GM12878 (cell line): Measurements from ENCODE around the gene DLST. TPM values are rescaled to one million over a fixed set of nuclear protein-coding genes. Genes with fewer than 3 reads are reported as not detected.

Experiments used
- ATAC-seq: fragments of 200-7000 bp; cut with Tn5 transposase; 3 replicates; pipeline ENCODE4 v1.9.1; 2020; ENCODE audit warnings: mild to moderate bottlenecking, moderate library complexity
- BruUV-seq: library from RNA; stranded (reverse); fragments of 400-500 nt; replicated peaks from 2 replicates; lab custom pipeline; 2021; lab: Mats Ljungman, UMichigan
- CTCF ChIA-PET: fragments of 300-600 bp; sonication (Branson Sonifier 250); formaldehyde crosslinking; extraction: SDS; loops from one replicate; lab custom pipeline; 2021; ENCODE audit warnings: inconsistent platforms; lab: Yijun Ruan, JAX
- POLR2A ChIA-PET: fragments of 350-600 bp; formaldehyde crosslinking; extraction: SDS; loops from one replicate; lab custom pipeline; 2021; ENCODE audit warnings: inconsistent platforms; lab: Charles Lee
- RAD21 ChIA-PET: fragments of 300-600 bp; sonication (Branson Sonifier 250); formaldehyde crosslinking; loops from one replicate; lab custom pipeline; 2023; ENCODE audit warnings: antibody characterized with exemption; ENCODE audit not compliant: unreplicated experiment; lab: Charles Lee
- SMC1A ChIA-PET: fragments of 300-600 bp; sonication (Branson Sonifier 250); formaldehyde crosslinking; loops from one replicate; lab custom pipeline; 2023; ENCODE audit not compliant: unreplicated experiment, uncharacterized antibody; lab: Charles Lee
- DNase-seq: peaks from one replicate; pipeline ENCODE4 v3.0.0-alpha.2; 2011; ENCODE audit warnings: low read depth, low spot score
- FAIRE-seq: peaks from 3 replicates; lab custom pipeline; 2011; peaks lifted over from hg19 to GRCh38; lab: Jason Lieb, UNC
- H2AFZ ChIP-seq: 2 replicates; pipeline ENCODE4 v1.6.0; 2011; ENCODE audit warnings: low read depth, low read length, control low read depth; ENCODE audit not compliant: control insufficient read depth
- H3K27ac ChIP-seq: 2 replicates; pipeline ENCODE4 v1.5.1; 2011; ENCODE audit warnings: control low read depth; ENCODE audit not compliant: control insufficient read depth, insufficient read depth
- H3K27me3 ChIP-seq, 2 experiments: replicated peaks in 1 of 2; 2 replicates each; pipeline versions ENCODE4 v1.6.0 to v1.6.1; 2011; ENCODE audit warnings: low read length in 1 of 2; ENCODE audit not compliant: control insufficient read depth in 2 of 2, insufficient read depth in 2 of 2
- H3K36me3 ChIP-seq, 2 experiments: 2 replicates each; pipeline ENCODE4 v1.5.1; 2011; ENCODE audit warnings: low read length in 1 of 2; ENCODE audit not compliant: control insufficient read depth in 2 of 2, insufficient read depth in 2 of 2
- H3K4me1 ChIP-seq: 2 replicates; pipeline ENCODE4 v1.6.1; 2011; ENCODE audit warnings: mild to moderate bottlenecking, low read length, moderate library complexity, mixed read lengths; ENCODE audit not compliant: control insufficient read depth, insufficient read depth
- H3K4me2 ChIP-seq: 2 replicates; pipeline ENCODE4 v1.6.0; 2011; ENCODE audit warnings: control low read depth; ENCODE audit not compliant: control insufficient read depth, insufficient read depth
- H3K4me3 ChIP-seq: fragments of 200-600 bp; sonication (generic); 2 replicates; pipeline ENCODE4 v1.5.1; 2016
- H3K79me2 ChIP-seq: 2 replicates; pipeline ENCODE4 v1.6.0; 2011; ENCODE audit warnings: low read length; ENCODE audit not compliant: control insufficient read depth, insufficient read depth
- H3K9ac ChIP-seq: 2 replicates; pipeline ENCODE4 v1.8.0; 2011; ENCODE audit warnings: low read length, control low read depth, mixed read lengths; ENCODE audit not compliant: control insufficient read depth, insufficient read depth
- H3K9me3 ChIP-seq: replicated peaks from 3 replicates; pipeline ENCODE4 v1.5.1; 2011; ENCODE audit warnings: mild to moderate bottlenecking, low read length; ENCODE audit not compliant: control insufficient read depth, insufficient read depth
- H4K20me1 ChIP-seq: 2 replicates; pipeline ENCODE4 v1.6.0; 2011; ENCODE audit not compliant: control insufficient read depth, insufficient read depth
- KAT2A ChIP-seq: conservative IDR thresholded peaks from 2 replicates; pipeline ENCODE4 v1.6.1; 2011; ENCODE audit warnings: low read depth, low read length; ENCODE audit not compliant: control insufficient read depth
- KLF5 ChIP-seq: fragments of 450-650 bp; IDR thresholded peaks from 2 replicates; pipeline ENCODE4 v1.6.1; 2014; ENCODE audit warnings: mild to moderate bottlenecking; ENCODE audit not compliant: partially characterized antibody
- NR2C2 ChIP-seq: IDR thresholded peaks from 2 replicates; pipeline ENCODE4 v1.6.1; 2011; ENCODE audit warnings: borderline replicate concordance, low read depth; ENCODE audit not compliant: control insufficient read depth, insufficient read length
- PML ChIP-seq: IDR thresholded peaks from 2 replicates; pipeline ENCODE4 v1.6.1; 2012; ENCODE audit warnings: low read length, inconsistent platforms
- RBBP5 ChIP-seq: fragments of 200-600 bp; sonication (generic); conservative IDR thresholded peaks from 2 replicates; pipeline ENCODE4 v1.6.1; 2016
- SMAD5 ChIP-seq: IDR thresholded peaks from 2 replicates; pipeline ENCODE4 v1.6.1; 2016; ENCODE audit warnings: antibody characterized with exemption, low read depth
- SP1 ChIP-seq: IDR thresholded peaks from one replicate; pipeline ENCODE4 v1.6.1; 2011; ENCODE audit warnings: low read depth, low read length
- YY1 ChIP-seq: IDR thresholded peaks from 2 replicates; pipeline ENCODE4 v1.6.1; 2011; ENCODE audit warnings: low read depth, mild to moderate bottlenecking, low read length
- WGBS: methylation state at CpG from one replicate; pipeline ENCODE4 v1.1.6; 2016; ENCODE audit warnings: low lambda C conversion rate; ENCODE audit not compliant: insufficient replicate concordance, insufficient coverage; ENCODE audit errors: missing lambda C conversion rate; 5-methylcytosine and 5-hydroxymethylcytosine counted together
- in situ Hi-C: fragments of 300-500 bp; cut with MboI; formaldehyde crosslinking; loops from 9 replicates; pipeline ENCODE4 v1.14.3; 2018; ENCODE audit warnings: mixed read lengths
- intact Hi-C: fragments of 100-400 bp; cut with micrococcal nuclease; formaldehyde crosslinking; loops from one replicate; pipeline ENCODE4 v1.14.2; 2022; ENCODE audit not compliant: unreplicated experiment
- polyA plus RNA-seq, 11 experiments: library from polyadenylated mRNA; depleted of rRNA in 4 of 11; unstranded in 6 of 11; stranded (reverse) in 5 of 11; fragments of >200 nt; fragmentation: Nextera tagmentation in 4 of 11; fragmentation: Illumina TruSeq in 1 of 11; extraction: Ambion mirVana in 4 of 11; extraction: Trizol in 1 of 11; gene quantifications; 1 replicate in 1 of 11; 2 replicates in 10 of 11; pipeline versions ENCODE4 v1.2.1 to v1.2.3, GENCODE V29; 2011 to 2016; ENCODE audit warnings: inconsistent platforms in 2 of 11, missing spikeins in 2 of 11, low read depth in 1 of 11
- total RNA-seq, 4 experiments: library from RNA; depleted of rRNA in 3 of 4; stranded (reverse); fragments of >200 nt in 3 of 4; fragmentation: Illumina TruSeq in 1 of 4; extraction: Trizol in 1 of 4; gene quantifications; 2 replicates each; pipeline versions ENCODE4 v1.2.1 to v1.2.3, GENCODE V29; 2013 to 2021
- TF ChIP-seq, protein P1 (sequence below): fragments of 450-650 bp; IDR thresholded peaks from 2 replicates; pipeline ENCODE4 v1.6.1; 2017; ENCODE audit warnings: low read depth, mild to moderate bottlenecking, moderate library complexity
- TF ChIP-seq, protein P2 (sequence below): fragments of 150-350 bp; IDR thresholded peaks from 2 replicates; pipeline ENCODE4 v1.6.1; 2016; ENCODE audit warnings: low read depth, low read length
- TF ChIP-seq, protein P3 (sequence below): IDR thresholded peaks from 2 replicates; pipeline ENCODE4 v1.6.1; 2012; ENCODE audit warnings: low read depth, low read length, improper control_type of control experiment
- TF ChIP-seq, protein P4 (sequence below): IDR thresholded peaks from 2 replicates; pipeline ENCODE4 v1.6.1; 2011; ENCODE audit warnings: mild to moderate bottlenecking, low read depth, low read length, moderate library complexity; ENCODE audit not compliant: insufficient replicate concordance

Gene DLST
- total and polyA plus RNA-seq, 10 of the 15 experiments (the other 5 are each of a cell fraction or from before 2014, with no cell fraction given): 2.9 to 141 (median 67.7) TPM

DNA sequence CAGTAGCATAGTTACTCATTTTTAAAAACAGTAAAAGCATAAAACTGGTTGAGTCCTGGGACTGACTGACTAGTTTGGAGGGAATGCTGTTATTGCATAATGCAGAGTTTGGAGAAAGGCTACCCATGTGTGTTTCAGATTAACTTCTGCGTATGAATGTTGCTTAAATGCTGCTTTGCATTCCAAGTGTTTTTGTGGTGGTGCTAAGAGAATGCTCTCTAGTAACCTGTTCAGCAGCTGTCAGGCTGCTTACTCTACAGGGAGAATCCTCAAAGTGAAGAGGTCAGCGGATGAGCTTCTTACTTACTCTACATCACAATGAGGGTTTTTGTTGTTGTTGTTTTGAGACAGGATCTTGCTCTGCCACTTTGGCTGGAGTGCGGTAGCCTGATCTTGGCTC is 4.3 kb downstream of the DLST start:
- Histone ChIP-seq H3K79me2 (peaks cover 63% of the 10 kb centered on the region), H3K36me3 (peaks cover 0 to 21% of the 10 kb centered on the region in 2 experiments; a peak in 3 of 4 replicates), H3K27ac (no peak overlapping the region), H4K20me1 (no peaks in the 10 kb centered on the region; the same call in none of the 2 replicates), H3K9ac (no peak overlapping the region), H3K4me1 (peaks cover 6% of the 10 kb centered on the region), H3K4me2 (peak overlapping the region; percentile 22), H2AFZ (no peak overlapping the region), H3K4me3 (no peak overlapping the region; the same call in 1 of the 2 replicates), H3K27me3 (no peaks in the 10 kb centered on the region), H3K9me3 (no peaks in the 10 kb centered on the region)
- BruUV-seq: no TSS peak
- ChIA-PET POLR2A (interaction anchor here (1.5 kb wide), 1 partner anchor 8 kb away, joined by 5 read pairs; no protein-coding TSS in a partner anchor), SMC1A (interaction anchor here (0.5 to 1.5 kb wide), 2 partner anchors 9 to 493 kb away, joined by 6 read pairs; partner anchors contain the start of gene PROX2), RAD21 (interaction anchor here (1.2 kb wide), 1 partner anchor 19 kb away, joined by 3 read pairs; no protein-coding TSS in a partner anchor), CTCF (interaction anchor here (0.9 to 20.7 kb wide), 2 partner anchors 19 to 27 kb away, joined by 3 to 289 read pairs; no protein-coding TSS in a partner anchor)
- FAIRE-seq (no peak), DNase-seq (no peak), ATAC-seq (no peak)
- in situ Hi-C loops (no loop called here), intact Hi-C loops (no loop called here)
- WGBS: 100% methylated on average over 3 of the region's 3 CpGs
- no peak for TF ChIP-seq PML
- no peak for TF ChIP-seq SMAD5
- no peak for TF ChIP-seq RBBP5
- TF ChIP-seq, protein P1, sequence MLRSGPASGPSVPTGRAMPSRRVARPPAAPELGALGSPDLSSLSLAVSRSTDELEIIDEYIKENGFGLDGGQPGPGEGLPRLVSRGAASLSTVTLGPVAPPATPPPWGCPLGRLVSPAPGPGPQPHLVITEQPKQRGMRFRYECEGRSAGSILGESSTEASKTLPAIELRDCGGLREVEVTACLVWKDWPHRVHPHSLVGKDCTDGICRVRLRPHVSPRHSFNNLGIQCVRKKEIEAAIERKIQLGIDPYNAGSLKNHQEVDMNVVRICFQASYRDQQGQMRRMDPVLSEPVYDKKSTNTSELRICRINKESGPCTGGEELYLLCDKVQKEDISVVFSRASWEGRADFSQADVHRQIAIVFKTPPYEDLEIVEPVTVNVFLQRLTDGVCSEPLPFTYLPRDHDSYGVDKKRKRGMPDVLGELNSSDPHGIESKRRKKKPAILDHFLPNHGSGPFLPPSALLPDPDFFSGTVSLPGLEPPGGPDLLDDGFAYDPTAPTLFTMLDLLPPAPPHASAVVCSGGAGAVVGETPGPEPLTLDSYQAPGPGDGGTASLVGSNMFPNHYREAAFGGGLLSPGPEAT: no peak
- TF ChIP-seq, protein P2, sequence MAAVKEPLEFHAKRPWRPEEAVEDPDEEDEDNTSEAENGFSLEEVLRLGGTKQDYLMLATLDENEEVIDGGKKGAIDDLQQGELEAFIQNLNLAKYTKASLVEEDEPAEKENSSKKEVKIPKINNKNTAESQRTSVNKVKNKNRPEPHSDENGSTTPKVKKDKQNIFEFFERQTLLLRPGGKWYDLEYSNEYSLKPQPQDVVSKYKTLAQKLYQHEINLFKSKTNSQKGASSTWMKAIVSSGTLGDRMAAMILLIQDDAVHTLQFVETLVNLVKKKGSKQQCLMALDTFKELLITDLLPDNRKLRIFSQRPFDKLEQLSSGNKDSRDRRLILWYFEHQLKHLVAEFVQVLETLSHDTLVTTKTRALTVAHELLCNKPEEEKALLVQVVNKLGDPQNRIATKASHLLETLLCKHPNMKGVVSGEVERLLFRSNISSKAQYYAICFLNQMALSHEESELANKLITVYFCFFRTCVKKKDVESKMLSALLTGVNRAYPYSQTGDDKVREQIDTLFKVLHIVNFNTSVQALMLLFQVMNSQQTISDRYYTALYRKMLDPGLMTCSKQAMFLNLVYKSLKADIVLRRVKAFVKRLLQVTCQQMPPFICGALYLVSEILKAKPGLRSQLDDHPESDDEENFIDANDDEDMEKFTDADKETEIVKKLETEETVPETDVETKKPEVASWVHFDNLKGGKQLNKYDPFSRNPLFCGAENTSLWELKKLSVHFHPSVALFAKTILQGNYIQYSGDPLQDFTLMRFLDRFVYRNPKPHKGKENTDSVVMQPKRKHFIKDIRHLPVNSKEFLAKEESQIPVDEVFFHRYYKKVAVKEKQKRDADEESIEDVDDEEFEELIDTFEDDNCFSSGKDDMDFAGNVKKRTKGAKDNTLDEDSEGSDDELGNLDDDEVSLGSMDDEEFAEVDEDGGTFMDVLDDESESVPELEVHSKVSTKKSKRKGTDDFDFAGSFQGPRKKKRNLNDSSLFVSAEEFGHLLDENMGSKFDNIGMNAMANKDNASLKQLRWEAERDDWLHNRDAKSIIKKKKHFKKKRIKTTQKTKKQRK: no peak
- no peak for TF ChIP-seq SP1
- TF ChIP-seq, protein P3, sequence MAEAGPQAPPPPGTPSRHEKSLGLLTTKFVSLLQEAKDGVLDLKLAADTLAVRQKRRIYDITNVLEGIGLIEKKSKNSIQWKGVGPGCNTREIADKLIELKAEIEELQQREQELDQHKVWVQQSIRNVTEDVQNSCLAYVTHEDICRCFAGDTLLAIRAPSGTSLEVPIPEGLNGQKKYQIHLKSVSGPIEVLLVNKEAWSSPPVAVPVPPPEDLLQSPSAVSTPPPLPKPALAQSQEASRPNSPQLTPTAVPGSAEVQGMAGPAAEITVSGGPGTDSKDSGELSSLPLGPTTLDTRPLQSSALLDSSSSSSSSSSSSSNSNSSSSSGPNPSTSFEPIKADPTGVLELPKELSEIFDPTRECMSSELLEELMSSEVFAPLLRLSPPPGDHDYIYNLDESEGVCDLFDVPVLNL: no peak
- TF ChIP-seq NR2C2: no peak
- no peak for TF ChIP-seq KLF5
- TF ChIP-seq, protein P4, sequence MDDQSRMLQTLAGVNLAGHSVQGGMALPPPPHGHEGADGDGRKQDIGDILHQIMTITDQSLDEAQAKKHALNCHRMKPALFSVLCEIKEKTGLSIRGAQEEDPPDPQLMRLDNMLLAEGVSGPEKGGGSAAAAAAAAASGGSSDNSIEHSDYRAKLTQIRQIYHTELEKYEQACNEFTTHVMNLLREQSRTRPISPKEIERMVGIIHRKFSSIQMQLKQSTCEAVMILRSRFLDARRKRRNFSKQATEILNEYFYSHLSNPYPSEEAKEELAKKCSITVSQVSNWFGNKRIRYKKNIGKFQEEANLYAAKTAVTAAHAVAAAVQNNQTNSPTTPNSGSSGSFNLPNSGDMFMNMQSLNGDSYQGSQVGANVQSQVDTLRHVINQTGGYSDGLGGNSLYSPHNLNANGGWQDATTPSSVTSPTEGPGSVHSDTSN: no peak
- no peak for TF ChIP-seq YY1
- TF ChIP-seq KAT2A: no peak
